Fibroblast of lung (primary cell): Measurements from ENCODE around the gene OSGEPL1.

Experiments used
- EZH2 ChIP-seq: IDR thresholded peaks from 2 replicates; pipeline ENCODE4 v1.5.1; 2012; ENCODE audit warnings: low read length, control low read depth, mild to moderate bottlenecking; ENCODE audit errors: missing control alignments
- TF ChIP-seq, protein P1 (sequence below), 2 donors: IDR thresholded peaks in 1 of 2; conservative IDR thresholded peaks in 1 of 2; 1 replicate in 1 of 2; 2 replicates in 1 of 2; pipeline ENCODE4 v1.5.1; 2011 to 2012; ENCODE audit warnings: low read length in 2 of 2, control low read depth in 1 of 2, inconsistent platforms in 1 of 2, low read depth in 1 of 2, mild to moderate bottlenecking in 1 of 2

- TF ChIP-seq, protein P1, sequence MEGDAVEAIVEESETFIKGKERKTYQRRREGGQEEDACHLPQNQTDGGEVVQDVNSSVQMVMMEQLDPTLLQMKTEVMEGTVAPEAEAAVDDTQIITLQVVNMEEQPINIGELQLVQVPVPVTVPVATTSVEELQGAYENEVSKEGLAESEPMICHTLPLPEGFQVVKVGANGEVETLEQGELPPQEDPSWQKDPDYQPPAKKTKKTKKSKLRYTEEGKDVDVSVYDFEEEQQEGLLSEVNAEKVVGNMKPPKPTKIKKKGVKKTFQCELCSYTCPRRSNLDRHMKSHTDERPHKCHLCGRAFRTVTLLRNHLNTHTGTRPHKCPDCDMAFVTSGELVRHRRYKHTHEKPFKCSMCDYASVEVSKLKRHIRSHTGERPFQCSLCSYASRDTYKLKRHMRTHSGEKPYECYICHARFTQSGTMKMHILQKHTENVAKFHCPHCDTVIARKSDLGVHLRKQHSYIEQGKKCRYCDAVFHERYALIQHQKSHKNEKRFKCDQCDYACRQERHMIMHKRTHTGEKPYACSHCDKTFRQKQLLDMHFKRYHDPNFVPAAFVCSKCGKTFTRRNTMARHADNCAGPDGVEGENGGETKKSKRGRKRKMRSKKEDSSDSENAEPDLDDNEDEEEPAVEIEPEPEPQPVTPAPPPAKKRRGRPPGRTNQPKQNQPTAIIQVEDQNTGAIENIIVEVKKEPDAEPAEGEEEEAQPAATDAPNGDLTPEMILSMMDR (conservative IDR thresholded peaks at IDR 0.05 in 1 of 2, IDR thresholded peaks at IDR 0.05 in 1 of 2; ENCODE audit: low read depth in 1 of 2, low read length in 2 of 2), result no peak
- TF ChIP-seq EZH2, result no peak
These were observed 36.3 kb downstream of the OSGEPL1 start for GRCh38 chr2:189726271-189726670.
